SH-SY5Y (cell line): ENCODE measurements around the gene G0S2.

Experiments
- GATA2 ChIP-seq: IDR thresholded peaks from 2 replicates; pipeline ENCODE4 v1.6.1; 2011; ENCODE audit warnings: mild to moderate bottlenecking, low read depth, low read length
- GATA3 ChIP-seq: IDR thresholded peaks from 2 replicates; pipeline ENCODE4 v1.6.1; 2011; ENCODE audit warnings: low read depth, mild to moderate bottlenecking, low read length, moderate library complexity

DNA sequence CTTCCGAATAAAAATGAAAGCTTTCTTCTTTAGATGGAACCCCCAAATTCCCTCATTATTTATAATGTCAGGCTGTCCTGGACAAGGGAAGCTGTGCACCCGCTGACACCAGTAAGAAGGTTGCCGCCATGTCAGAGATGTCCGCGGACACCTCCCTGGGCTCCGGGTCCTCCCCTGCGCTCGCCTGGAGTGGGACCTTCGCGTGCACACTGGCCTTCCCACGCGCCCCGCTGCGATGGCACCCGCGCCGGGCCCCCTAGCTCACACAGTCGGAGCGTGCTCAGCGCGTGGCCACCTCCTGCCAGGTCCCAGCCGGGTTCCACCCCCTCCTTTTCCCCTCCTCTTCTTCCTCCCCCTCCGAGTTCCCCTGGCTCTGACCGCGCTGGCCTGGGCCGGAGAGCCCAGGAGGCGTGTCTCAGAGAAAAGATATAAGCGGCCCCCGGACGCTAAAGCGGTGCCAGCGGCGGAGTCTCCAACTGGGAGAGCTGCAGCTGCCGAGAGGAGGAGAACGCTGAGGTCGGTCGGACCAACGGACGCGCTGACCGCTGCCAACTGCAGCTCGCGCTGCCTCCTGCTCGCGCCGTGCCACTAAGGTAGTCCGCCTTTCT, at the start of gene G0S2:
- TF ChIP-seq GATA2 (no peak), GATA3 (no peak)
